Stomach (tissue), 9 donors: Measurements from ENCODE around the gene GLT6D1. TPM values are rescaled to one million over a fixed set of nuclear protein-coding genes. Genes with fewer than 3 reads are reported as not detected.

Source experiments
- DNase-seq, 2 donors: peaks; one replicate each; pipeline versions ENCODE4 v3.0.0 to v3.0.0-alpha.2; 2013 to 2019
- H3K27ac ChIP-seq, 5 donors: fragments of 200-600 bp in 4 of 5; sonication (generic) in 4 of 5; one replicate each; pipeline ENCODE4 v1.5.1; 2013 to 2019; ENCODE audit warnings: mild to moderate bottlenecking in 1 of 5, moderate library complexity in 1 of 5
- H3K27me3 ChIP-seq, 3 donors: fragments of 200-600 bp; sonication (generic); one replicate each; pipeline ENCODE4 v1.5.1; 2017 to 2019; ENCODE audit warnings: mixed run types in 1 of 3
- H3K36me3 ChIP-seq, 4 donors: fragments of 200-600 bp; sonication (generic); 1 replicate in 3 of 4; 2 replicates in 1 of 4; pipeline ENCODE4 v1.5.1; 2016 to 2019
- H3K4me1 ChIP-seq, 4 donors: fragments of 200-600 bp; sonication (generic); one replicate each; pipeline ENCODE4 v1.5.1; 2016 to 2019
- H3K4me3 ChIP-seq, 4 donors: fragments of 200-600 bp; sonication (generic) in 3 of 4; one replicate each; pipeline ENCODE4 v1.5.1; 2016 to 2019; ENCODE audit warnings: mild to moderate bottlenecking in 1 of 4
- H3K9me3 ChIP-seq, 4 donors: fragments of 200-600 bp; sonication (generic); one replicate each; pipeline ENCODE4 v1.5.1; 2016 to 2019
- EP300 ChIP-seq: sonication (generic); formaldehyde crosslinking; IDR thresholded peaks from one replicate; pipeline ENCODE4 v1.6.1; 2017; ENCODE audit warnings: antibody characterized with exemption
- POLR2A ChIP-seq, 4 donors: fragments of 450-650 bp; IDR thresholded peaks; one replicate each; pipeline ENCODE4 v1.6.1; 2016; ENCODE audit warnings: antibody characterized with exemption in 4 of 4, control low read depth in 2 of 4, mild to moderate bottlenecking in 1 of 4, moderate library complexity in 1 of 4
- POLR2AphosphoS5 ChIP-seq, 3 donors: sonication (generic); formaldehyde crosslinking; IDR thresholded peaks; one replicate each; pipeline ENCODE4 v1.6.1; 2016; ENCODE audit warnings: antibody characterized with exemption in 3 of 3
- WGBS, 5 donors: extraction: QIAGEN DNeasy Blood & Tissue Kit in 3 of 5; methylation state at CpG; one replicate each; pipeline versions ENCODE4 v1.1.5 to v1.1.7; 2013 to 2018; 5-methylcytosine and 5-hydroxymethylcytosine counted together
- intact Hi-C: fragments of 100-400 bp; cut with DNase I; formaldehyde crosslinking; loops from one replicate; pipeline ENCODE4 v1.15.1; 2023; ENCODE audit warnings: low total_unique reads
- polyA plus RNA-seq, 3 donors: library from polyadenylated mRNA; stranded (reverse); fragments of 200-250 nt; gene quantifications; one replicate each; pipeline ENCODE4 v1.2.3, GENCODE V29; 2013
- total RNA-seq, 5 donors: library from RNA; depleted of rRNA; stranded (reverse); fragments of >200 nt; gene quantifications; one replicate each; pipeline versions ENCODE4 v1.1.0 to v1.2.3, GENCODE V29; 2014 to 2016
- TF ChIP-seq, protein P1 (sequence below), 7 experiments: fragments of 450-650 bp in 4 of 7; fragments of 200-600 bp in 3 of 7; sonication (generic) in 3 of 7; IDR thresholded peaks; one replicate each; pipeline ENCODE4 v1.5.1; 2016 to 2019; ENCODE audit warnings: antibody characterized with exemption in 7 of 7, control low read depth in 2 of 7, mild to moderate bottlenecking in 1 of 7
- donor health status: healthy with polysubstance abuse.
- donor health status: Bipolar disorder and iron deficiency.
- donor health status: healthy.

Gene GLT6D1
- total and polyA plus RNA-seq, 8 donors: not detected

DNA sequence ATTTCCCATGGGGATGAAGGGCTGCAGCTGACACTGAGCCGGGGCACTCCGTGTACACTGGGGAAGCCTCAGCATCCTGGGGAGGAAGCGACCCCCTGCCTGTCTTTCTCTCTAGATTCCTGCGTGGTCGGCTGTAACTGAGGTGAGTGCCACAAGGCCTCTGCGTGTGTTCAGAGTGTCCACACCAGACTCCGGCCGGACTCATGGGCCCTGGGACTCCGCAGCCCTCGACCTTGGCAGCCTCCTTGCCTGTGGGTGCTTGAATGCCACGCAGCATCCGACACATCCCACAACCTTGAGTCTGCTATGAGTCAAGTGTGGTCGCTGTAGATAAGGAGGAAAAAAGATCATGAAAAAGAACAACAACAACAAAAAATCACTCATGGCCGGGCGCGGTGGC lies 54.4 kb downstream of the GLT6D1 start:
- H3K36me3 ChIP-seq: no peaks in the 10 kb centered on the region
- H3K4me3 ChIP-seq: no peak overlapping the region
- no peaks in the 10 kb centered on the region for H3K9me3 ChIP-seq
- H3K4me1 ChIP-seq: no peaks in the 10 kb centered on the region
- 59 to 78% (median 69%) methylated on average over 16 of the region's 16 CpGs for WGBS, 5 donors
- intact Hi-C loops: no loop called here
- DNase-seq: peak in 1 of 2 donors; percentile 20
- TF ChIP-seq POLR2A (IDR thresholded peaks at IDR 0.05): no peak
- TF ChIP-seq, protein P1, sequence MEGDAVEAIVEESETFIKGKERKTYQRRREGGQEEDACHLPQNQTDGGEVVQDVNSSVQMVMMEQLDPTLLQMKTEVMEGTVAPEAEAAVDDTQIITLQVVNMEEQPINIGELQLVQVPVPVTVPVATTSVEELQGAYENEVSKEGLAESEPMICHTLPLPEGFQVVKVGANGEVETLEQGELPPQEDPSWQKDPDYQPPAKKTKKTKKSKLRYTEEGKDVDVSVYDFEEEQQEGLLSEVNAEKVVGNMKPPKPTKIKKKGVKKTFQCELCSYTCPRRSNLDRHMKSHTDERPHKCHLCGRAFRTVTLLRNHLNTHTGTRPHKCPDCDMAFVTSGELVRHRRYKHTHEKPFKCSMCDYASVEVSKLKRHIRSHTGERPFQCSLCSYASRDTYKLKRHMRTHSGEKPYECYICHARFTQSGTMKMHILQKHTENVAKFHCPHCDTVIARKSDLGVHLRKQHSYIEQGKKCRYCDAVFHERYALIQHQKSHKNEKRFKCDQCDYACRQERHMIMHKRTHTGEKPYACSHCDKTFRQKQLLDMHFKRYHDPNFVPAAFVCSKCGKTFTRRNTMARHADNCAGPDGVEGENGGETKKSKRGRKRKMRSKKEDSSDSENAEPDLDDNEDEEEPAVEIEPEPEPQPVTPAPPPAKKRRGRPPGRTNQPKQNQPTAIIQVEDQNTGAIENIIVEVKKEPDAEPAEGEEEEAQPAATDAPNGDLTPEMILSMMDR (IDR thresholded peaks at IDR 0.05): no peak
- no peak for TF ChIP-seq POLR2AphosphoS5 (IDR thresholded peaks at IDR 0.05)
- no peak for TF ChIP-seq EP300
- H3K27me3 ChIP-seq: peaks cover 0 to 74% (median 0%) of the 10 kb centered on the region in 3 donors
- H3K27ac ChIP-seq: no peak overlapping the region

DNA sequence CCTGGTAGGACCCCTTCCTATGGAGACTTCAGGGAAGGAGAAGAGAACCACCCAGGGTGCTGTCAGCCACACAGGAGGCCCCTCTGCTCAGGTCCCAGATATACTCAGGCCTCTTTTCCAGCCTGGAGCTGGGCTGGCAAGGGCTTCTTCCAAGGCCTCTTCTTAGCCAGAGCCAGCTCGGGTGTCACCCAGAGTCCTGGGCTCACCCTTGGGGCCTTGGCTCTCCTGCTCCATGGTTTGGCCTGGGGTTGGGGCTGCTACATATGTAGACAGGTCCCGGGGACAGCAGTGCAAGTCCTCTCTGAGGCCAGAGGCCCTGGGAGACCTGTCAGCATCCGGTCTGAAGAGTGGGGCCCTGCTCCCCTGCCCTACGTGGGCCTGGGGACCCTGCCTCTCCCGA lies 55.0 kb downstream of the GLT6D1 start:
- peak in 1 of 2 donors; percentile 18 for DNase-seq
- 46 to 64% (median 51%) methylated on average over 2 to 5 of the region's 5 CpGs for WGBS, 5 donors
- Histone ChIP-seq H3K27ac (no peak overlapping the region), H3K4me1 (no peaks in the 10 kb centered on the region), H3K27me3 (peaks cover 0 to 71% (median 0%) of the 10 kb centered on the region in 3 donors), H3K36me3 (no peaks in the 10 kb centered on the region), H3K4me3 (no peak overlapping the region), H3K9me3 (no peaks in the 10 kb centered on the region)
- TF ChIP-seq POLR2A (IDR thresholded peaks at IDR 0.05): no peak
- no peak for TF ChIP-seq POLR2AphosphoS5 (IDR thresholded peaks at IDR 0.05)
- TF ChIP-seq EP300: no peak
- TF ChIP-seq, protein P1 (IDR thresholded peaks at IDR 0.05): no peak
- intact Hi-C loops: no loop called here

DNA sequence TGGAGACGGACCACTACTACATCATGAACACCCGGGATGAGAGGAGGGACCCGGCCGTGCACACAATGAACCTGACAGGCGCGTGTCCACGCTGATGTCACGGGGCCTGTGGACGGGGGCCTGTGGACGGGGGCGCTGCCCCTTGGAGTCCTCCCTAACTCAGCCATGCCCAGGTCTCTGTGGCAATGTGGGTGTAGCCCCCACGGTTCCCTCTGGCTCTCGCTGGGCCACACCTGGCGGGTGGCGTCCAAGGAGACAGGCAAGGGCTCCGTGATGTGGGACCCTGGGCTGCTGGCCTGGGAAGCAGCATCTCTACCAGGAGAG lies 55.7 kb downstream of the GLT6D1 start:
- Histone ChIP-seq H3K4me1 (no peaks in the 10 kb centered on the region), H3K27me3 (peaks cover 0 to 64% (median 0%) of the 10 kb centered on the region in 3 donors), H3K4me3 (no peak overlapping the region), H3K27ac (no peak overlapping the region), H3K36me3 (no peaks in the 10 kb centered on the region), H3K9me3 (no peaks in the 10 kb centered on the region)
- 85 to 96% (median 89%) methylated on average over 16 of the region's 16 CpGs for WGBS, 5 donors
- DNase-seq: peak in 1 of 2 donors; percentile 11
- TF ChIP-seq POLR2AphosphoS5 (IDR thresholded peaks at IDR 0.05) (no peak), EP300 (no peak), POLR2A (IDR thresholded peaks at IDR 0.05) (no peak)
- TF ChIP-seq, protein P1 (IDR thresholded peaks at IDR 0.05): no peak
- intact Hi-C loops: no loop called here

DNA sequence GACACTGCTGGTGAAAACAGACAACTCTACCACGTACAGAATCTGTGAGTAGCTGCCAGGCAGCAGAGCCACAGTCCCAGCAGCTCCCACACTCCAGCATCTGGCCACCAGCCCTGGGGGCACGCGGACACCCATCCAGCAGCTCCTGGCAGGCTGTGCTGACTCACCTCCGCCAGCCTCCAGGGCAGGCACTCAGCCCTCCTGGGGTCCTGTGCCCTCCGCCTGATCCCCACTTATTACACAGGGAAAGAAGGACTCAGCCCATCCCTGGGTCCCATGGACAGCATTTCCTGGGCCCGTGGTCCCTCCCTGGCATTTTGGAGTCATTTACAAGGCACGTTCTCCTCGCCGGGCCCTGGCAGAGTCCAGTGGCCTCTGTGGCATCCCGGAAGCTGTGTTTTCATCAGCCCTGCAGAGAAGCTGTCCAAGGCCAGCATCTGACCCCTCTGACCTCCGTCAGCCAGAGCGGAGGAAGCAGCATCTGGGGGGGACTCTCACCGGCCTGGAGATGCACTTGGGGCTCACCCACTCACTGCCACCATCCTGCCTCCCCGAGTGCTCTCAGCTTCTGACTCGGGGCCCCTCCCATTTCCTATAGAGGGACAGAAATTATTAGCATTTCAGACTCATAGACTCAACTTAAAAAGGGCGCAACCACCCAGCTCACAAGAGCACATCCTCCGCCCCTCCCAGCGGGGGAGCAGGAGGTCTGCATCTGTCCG lies 56.2 kb downstream of the GLT6D1 start:
- WGBS, 5 donors: 74 to 80% (median 78%) methylated on average over 9 to 19 of the region's 19 CpGs
- no peaks in the 10 kb centered on the region for H3K4me1 ChIP-seq
- H3K27me3 ChIP-seq: peaks cover 0 to 60% (median 0%) of the 10 kb centered on the region in 3 donors
- no peak overlapping the region for H3K27ac ChIP-seq
- no peak overlapping the region for H3K4me3 ChIP-seq
- H3K9me3 ChIP-seq: no peaks in the 10 kb centered on the region
- peak in 1 of 2 donors; percentile 19 for DNase-seq
- TF ChIP-seq POLR2AphosphoS5 (IDR thresholded peaks at IDR 0.05): no peak
- no peak for TF ChIP-seq POLR2A (IDR thresholded peaks at IDR 0.05)
- TF ChIP-seq, protein P1 (IDR thresholded peaks at IDR 0.05): no peak
- TF ChIP-seq EP300: no peak
- no peaks in the 10 kb centered on the region for H3K36me3 ChIP-seq
- intact Hi-C loops: no loop called here
